SU-DHL-6 (cell line): ENCODE results near the gene PTPRN2.

Experiments
- EZH2phosphoT487 ChIP-seq: fragments of 200-600 bp; sonication (generic), shearing (Covaris generic); conservative IDR thresholded peaks from 2 replicates; pipeline ENCODE4 v1.6.1; 2018; ENCODE audit warnings: mild to moderate bottlenecking, antibody characterized with exemption, low read length, moderate library complexity, mixed read lengths
- TF ChIP-seq, protein P1 (sequence below): fragments of 200-600 bp; sonication (generic); IDR thresholded peaks from one replicate; pipeline ENCODE4 v1.5.1; 2017; ENCODE audit warnings: antibody characterized with exemption, mild to moderate bottlenecking, low read length, moderate library complexity; ENCODE audit not compliant: insufficient read depth, poor library complexity, severe bottlenecking

- TF ChIP-seq, protein P1, sequence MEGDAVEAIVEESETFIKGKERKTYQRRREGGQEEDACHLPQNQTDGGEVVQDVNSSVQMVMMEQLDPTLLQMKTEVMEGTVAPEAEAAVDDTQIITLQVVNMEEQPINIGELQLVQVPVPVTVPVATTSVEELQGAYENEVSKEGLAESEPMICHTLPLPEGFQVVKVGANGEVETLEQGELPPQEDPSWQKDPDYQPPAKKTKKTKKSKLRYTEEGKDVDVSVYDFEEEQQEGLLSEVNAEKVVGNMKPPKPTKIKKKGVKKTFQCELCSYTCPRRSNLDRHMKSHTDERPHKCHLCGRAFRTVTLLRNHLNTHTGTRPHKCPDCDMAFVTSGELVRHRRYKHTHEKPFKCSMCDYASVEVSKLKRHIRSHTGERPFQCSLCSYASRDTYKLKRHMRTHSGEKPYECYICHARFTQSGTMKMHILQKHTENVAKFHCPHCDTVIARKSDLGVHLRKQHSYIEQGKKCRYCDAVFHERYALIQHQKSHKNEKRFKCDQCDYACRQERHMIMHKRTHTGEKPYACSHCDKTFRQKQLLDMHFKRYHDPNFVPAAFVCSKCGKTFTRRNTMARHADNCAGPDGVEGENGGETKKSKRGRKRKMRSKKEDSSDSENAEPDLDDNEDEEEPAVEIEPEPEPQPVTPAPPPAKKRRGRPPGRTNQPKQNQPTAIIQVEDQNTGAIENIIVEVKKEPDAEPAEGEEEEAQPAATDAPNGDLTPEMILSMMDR: no peak
- no peak for TF ChIP-seq EZH2phosphoT487
These were observed 762.3 kb downstream of the PTPRN2 start for GRCh38 chr7:157825325-157825724.
